GM19239 (cell line): ENCODE results near the gene LHFPL3.
"Not testable (repeated sequence)": the region's sequence is repeated elsewhere in the genome, so short reads cannot be mapped to it uniquely, and the experiment has no call there.

Experiments used
- DNase-seq: peaks from one replicate; pipeline ENCODE4 v3.0.0; 2011; ENCODE audit warnings: low spot score; ENCODE audit not compliant: insufficient read length
- FAIRE-seq: peaks from 2 replicates; lab custom pipeline; 2011; peaks lifted over from hg19 to GRCh38; lab: Jason Lieb, UNC

Gene LHFPL3

DNA sequence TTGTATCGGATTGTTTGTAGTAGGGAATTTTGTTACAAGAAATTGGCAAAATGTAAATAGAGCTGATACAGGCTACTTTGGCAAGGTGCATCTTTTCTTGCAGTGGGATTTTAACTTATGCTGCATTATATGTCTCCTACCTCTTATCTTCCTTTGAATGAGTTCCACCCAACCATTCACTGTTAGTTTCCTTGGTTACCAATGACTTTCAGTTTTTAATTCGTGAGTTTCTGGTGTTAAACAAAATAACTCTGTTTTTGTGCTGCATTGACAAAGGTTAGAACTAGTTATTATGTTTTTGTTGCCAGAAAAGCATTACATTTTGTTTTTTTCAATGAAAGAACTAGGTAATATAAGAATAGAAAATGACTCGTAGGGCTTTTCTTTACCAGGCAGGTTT is 327.2 kb downstream of the LHFPL3 start:
- DNase-seq (no peak), FAIRE-seq (no peak)

DNA sequence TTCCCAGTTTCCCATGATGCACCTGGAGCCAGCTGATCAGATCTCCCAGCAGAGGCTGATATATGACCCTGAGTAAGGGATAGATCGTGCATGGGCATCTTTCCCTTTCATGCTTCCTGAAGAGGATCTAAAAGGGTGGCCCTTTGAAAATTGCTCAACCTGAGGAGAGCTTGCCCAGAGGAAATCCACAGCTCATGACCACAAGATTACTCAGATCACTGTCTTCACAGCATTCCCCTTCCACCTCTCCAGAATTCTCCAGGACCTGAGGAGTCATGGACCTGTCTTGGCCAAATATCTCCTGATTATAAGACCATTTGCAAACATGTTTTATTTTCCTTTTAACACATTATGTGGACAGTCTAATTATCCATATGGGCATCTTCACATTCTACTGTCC is 328.1 kb downstream of the LHFPL3 start:
- DNase-seq (no peak), FAIRE-seq (no peak)

DNA sequence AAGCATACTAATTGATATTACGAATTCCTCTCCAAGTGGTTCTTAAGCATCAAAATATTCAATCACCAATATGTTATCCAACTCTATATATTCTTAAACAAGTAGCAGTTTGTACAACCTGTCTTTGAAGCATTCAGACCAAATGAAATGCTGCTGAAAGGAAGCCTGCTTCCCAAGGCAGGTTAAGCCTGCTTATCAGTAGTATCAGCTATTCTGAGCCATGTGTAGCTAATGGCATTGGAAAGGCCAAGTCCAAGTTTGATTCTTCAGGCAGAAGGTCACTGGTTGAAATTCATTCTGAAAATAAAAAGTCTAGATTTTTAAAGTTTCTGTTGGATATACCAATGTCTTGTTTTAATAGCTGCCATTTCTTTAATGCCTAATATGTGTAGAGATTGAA is 328.7 kb downstream of the LHFPL3 start:
- no peak for FAIRE-seq
- DNase-seq: no peak

DNA sequence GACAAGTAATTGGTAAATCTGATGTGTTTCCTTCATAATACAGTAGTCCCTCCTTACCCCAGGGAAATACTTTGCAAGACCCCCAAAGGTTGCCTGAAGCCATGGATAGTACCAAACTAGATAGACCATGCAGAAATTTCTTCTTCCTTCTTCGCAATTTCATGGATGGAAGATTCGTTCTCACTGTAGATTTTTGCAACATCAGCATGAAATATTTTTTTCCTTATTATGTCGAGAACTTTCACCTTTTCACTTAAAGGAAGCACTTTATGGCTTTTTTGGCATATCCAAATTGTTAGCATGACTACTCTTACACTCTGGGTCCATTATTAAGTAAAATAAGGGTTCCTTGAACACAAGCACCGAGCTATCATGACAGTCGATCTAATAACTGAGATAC is 333.2 kb downstream of the LHFPL3 start:
- FAIRE-seq (no peak), DNase-seq (no peak)

DNA sequence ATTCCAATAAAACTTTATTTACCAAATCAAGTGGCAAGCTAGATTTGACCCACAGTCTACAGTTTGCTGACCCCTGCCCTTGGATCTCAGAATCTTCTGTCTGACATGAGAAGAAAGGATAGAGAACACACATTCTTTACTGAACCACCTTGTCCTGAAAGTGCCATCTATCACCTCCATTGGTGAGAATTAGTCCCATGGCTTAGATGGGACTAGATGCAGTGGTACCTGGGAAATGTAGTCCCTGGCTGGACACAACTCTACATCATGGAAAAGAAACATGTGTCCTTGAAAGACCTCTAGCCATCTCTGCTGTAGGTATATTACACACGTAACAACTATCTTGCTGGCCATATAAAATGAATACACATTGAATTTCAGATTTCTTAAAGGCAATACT is 336.2 kb downstream of the LHFPL3 start:
- DNase-seq: no peak
- FAIRE-seq: no peak

DNA sequence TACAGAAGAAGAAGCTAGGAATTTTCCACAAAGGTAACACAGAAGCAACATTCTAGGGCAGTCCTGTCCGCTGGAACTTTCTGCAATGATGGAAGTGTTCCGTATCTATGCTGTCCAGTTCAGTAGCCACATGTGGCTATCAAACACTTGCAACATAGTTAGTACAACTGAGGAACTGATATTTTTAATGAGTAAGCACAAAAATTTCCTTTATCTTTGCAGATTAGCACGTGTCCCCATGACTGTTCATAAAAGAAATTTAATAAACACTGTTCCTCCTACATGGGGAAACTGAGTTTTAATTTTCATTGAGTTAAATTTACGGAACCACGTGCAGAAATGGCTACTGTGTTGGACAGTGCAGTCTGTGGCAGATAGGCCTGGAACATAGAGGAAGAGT is 349.2 kb downstream of the LHFPL3 start:
- FAIRE-seq (no peak), DNase-seq (no peak)

DNA sequence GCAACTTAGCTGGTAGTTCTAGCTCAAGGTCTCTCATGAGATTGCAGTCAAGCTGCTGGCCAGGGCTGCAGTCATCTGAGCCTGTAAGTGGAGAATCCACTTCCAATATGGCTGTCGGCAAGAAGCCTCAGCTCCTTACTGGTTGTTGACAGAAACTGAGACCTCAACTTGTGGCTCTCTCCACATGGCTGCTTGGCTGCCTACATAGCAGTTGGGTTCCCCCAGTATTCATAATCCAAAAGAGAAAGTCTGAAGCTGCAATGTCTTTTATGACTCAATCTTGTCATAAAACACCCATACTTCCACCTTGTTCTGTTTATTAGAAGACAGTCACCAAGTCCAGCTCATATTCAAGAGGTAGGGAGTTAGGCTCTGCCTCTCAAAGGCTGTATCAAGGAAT is 350.7 kb downstream of the LHFPL3 start:
- no peak for FAIRE-seq
- DNase-seq: no peak

DNA sequence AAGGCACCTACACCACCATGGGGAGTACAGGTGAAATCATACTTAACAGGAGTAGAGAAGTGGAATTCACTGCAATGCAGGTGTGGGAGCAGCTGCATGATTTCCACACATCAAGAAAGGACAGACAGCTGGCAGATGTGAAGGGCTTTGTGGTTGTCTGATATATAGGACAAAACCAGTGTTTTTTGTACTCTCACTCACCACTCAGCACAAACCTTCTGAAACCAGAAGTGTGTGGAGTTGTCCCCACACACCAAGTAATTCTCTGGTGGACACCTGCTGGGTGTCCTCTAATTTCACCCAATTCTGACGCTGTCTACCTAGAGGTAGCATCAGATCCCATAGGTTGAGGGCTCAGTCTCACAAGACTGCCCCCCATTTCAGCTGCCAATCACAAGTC is 357.9 kb downstream of the LHFPL3 start:
- FAIRE-seq (no peak), DNase-seq (no peak)

DNA sequence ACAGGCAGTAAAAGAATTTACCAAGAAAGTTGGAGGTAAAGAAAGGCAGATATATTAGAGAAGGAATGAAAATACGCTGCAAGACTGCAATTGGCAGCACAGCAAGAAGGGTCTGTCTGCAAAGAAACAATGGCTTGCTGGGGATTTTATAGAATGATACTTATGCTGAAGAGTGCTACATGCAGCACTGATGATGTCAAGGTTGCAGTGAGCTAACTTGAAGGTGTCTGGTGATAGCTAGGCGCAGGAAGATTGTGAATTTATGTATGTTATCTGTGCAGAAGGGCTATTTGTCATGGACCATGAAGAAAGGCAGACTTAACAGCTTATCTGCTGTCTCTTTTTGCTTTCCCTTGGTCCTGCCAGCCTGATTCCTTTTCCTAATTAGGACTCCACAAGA is 366.3 kb downstream of the LHFPL3 start:
- FAIRE-seq (no peak), DNase-seq (no peak)

DNA sequence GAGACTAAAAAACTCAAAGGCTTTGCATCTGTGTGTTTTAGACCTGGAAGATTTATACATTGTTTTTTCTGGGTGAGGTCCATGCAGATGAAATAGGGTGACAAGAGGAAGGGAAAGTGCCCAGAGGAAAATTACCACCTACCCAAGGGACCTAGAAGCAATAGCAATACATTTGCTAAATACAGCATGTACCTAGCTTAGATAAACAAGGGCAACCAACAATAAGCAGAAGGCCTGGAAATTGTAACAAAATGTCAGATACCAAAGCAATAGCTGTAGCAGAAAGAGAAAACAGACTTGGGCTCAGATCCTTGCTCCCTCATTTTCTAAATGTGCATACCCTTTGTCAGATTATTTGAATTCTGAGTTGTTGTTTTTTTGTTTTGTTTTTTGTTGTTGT is 367.2 kb downstream of the LHFPL3 start:
- FAIRE-seq (no peak), DNase-seq (no peak)

DNA sequence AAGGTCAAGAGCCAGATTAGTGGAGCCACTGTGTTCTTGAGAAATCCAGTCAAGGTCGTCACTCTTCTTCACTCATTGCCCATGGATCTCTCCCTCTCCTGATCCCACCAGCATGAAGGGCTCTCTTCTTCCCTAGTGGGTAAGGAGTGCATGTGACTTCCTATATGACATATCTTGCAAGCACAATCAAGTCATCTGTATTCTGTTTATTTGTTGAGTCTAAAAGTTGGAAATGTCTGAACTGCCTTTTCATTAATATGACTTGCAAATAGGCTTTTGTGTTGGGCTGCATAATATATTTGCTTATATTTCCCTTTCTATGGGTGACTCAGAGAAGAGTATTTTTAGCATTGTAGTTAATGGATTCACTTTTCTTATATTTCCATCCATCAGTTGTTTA is 371.9 kb downstream of the LHFPL3 start:
- FAIRE-seq (no peak), DNase-seq (no peak)

DNA sequence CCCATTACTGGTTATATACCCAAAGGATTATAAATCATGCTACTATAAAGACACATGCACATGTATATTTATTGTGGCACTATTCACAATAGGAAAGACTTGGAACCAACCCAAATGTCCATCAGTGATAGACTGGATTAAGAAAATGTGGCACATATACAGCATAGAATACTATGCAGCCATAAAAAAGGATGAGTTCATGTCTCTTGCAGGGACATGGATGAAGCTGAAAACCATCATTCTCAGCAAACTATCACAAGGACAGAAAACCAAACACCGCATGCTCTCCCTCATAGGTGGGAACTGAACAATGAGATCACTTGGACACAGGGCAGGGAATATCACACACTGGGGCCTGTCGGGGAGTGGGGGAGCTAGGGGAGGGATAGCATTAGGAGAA is 392.6 kb downstream of the LHFPL3 start:
- not testable (repeated sequence) for DNase-seq, FAIRE-seq

DNA sequence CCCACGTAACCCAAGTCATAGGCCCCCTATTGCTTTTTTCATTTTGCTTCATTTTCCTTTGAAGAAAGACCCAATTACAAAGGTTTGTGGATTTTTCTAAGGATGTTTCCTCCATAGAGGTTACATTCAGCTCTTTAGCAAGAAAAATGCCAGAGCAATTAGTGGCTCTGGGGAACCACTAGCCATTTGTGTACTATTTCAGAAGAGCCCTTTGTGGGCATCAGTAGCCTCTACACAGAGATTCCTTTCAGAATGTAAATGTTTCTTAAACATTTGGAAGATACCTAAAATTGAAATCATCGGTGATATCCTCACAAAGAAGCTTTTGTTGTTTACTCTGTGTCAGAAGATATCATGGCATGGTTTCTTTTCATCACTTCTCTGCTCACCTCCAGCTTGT is 394.6 kb downstream of the LHFPL3 start:
- DNase-seq: no peak
- FAIRE-seq: no peak

DNA sequence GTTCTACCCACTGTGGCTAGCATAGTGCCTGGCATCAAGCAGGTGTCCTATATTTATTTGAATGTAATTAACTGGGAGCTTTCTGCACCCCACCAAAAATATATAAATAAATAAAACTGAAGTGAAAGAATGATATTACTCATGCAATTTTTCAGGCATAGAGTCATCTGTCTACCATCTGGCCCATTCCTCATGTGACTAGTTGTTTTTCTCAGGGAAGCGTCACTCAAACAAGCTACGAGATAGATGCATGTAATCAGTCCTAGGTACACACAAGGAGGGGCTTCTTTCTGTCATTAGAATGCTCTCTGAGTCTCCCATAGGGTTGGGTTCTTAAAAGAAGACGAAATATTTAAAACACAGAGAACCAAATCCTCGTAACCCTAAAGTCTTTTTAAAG is 430.1 kb downstream of the LHFPL3 start:
- DNase-seq (no peak), FAIRE-seq (no peak)

DNA sequence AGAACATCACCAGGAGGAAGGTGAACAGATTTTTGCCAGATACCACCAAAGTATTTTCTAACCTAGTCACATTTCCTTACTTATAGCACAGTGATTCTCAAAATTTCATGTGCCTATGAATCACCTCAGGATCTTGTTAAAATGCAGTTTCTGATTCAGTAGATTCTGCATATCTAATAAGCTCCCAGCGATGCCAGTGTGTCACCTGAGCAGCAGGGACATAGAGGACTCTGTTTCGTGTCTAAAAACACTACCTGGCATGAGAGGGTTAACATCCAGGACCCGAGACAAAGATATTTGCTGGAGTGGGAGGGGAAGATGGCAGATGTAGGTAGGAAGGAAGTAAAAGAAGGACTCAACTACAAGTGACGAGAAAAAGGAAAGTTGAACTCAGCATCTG is 433.5 kb downstream of the LHFPL3 start:
- no peak for DNase-seq
- no peak for FAIRE-seq

DNA sequence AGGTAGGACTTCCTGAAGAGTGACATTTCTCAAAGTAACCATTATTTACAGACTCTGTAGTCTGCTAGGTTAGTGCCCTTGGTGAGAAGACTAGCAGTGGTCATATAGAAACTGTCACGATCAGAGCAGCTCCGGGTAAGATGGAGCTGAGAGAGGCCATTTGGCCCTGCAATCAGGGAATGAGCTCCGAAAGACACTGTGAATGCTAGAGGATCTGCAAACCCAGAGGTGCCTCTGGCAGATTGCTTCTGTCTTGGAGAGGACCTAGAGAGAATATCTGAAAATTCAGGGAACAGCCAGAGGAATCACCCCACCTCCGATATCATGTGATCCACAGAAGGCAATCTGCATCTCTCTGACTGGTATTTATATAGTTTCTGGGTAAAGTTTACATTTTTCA is 438.7 kb downstream of the LHFPL3 start:
- FAIRE-seq: no peak
- DNase-seq: no peak

DNA sequence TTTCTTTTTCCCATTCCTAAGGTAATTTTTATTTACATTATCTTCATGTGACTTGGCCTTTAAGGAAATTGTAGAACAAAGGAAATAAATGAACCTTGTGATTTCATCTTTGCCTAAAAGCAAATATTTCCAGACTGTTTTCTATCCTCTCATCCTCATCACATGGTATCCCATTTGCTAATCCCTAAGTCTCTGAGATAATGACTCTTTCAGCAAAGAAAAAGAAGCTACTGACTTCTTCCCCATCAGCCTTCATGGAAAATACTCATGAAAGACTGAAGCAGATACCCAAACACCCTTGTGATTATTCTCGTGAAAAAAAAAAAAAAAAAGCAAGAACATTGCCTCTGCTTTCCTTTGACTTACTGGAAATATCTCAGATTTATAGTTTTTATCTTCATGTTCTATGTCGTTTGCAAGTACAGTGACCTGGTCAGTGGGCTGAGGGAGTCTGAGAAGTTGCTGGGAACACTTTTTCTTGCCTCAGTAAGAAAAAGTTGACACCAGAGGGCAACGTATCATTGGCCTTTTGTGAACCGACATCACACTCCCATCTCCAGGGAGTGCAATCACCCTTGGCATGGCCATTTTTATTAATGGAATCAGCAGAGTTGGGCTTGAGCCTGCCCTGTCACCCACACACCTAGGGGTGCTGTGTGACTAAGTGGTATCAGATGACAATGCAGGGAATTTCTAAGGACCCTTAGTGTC is 439.6 kb downstream of the LHFPL3 start:
- FAIRE-seq (no peak), DNase-seq (no peak)

DNA sequence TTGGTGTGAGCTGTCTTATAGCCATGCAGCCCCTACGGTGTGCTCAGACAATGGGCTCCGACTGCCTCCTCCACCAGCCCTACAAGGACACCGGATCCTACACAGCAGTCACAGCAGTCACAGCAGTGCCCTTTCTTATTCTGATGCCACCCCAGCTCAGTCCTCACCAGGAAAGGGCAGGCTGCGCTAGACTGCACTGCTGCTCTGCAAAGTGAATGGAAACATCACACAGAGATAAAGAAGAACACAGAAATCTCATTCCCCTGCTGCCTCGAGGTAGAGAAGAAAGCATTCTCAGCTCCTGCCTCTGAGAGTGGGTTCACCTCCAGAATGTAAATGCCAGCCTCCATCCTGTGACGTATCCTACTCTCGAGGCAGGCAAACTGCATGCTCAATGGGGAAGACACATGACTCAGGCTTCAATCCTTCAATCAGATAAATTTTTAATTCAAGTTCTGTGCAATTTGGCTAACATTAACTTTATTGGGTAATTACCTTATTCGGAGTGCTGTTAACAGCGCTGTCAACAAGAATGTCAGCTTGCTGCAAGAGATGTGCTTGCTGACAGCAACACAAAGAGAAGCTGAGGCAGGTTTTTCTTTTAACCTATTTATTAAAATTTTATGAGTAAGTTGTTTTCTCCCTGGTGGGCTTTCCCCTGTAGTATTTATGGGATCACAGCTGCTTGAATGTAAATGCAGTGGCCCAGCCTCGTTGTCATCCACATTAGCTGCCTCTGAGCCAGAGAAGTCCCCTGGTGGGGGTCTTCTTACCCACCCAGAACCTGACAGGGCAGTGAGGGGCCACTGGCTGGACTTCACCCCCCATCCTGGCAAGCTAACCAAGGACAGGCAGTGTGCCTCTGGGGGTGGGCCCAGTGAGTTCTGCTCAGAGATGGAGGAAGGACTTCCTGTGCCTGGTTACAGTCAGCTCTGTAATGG is 444.3 kb downstream of the LHFPL3 start:
- DNase-seq: no peak
- no peak for FAIRE-seq

DNA sequence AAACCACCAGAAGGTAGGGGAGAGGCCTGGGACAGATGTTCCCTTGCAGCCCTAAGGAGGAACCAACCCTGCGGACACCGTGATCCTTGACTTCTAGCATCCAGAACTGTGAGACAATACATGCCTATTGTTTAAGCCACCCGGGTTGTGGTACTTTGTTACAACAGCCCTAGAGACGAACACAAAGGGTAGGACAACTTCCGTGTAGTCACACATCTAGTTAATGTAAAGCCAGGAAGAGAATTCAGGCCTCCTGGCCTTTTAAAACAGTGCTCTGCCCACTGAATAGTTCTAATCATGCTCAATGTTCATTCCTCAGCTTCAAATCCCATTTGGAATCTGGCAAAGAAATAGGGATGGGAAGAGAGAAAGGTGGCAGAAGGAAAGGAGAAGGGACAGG is 445.4 kb downstream of the LHFPL3 start:
- FAIRE-seq: no peak
- DNase-seq: no peak

DNA sequence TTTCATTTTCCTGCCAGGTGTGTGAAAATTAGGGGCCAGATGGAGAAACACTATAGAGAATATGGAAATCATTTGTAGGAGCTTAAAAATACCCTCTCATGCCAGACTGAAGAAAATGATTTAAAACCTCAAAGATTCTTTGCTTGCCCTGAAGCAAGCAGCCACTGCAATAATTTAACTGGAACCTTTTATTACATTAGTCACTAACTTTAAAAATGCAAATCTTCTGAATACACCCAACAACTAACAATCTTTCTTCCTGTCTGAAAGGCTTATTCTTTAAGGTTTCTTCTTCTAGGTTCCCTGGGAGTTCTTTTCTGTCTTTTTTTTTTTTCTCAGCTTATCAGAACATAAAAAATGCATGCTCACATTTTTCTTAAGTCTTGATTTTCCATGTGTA is 447.1 kb downstream of the LHFPL3 start:
- FAIRE-seq: no peak
- DNase-seq: no peak

DNA sequence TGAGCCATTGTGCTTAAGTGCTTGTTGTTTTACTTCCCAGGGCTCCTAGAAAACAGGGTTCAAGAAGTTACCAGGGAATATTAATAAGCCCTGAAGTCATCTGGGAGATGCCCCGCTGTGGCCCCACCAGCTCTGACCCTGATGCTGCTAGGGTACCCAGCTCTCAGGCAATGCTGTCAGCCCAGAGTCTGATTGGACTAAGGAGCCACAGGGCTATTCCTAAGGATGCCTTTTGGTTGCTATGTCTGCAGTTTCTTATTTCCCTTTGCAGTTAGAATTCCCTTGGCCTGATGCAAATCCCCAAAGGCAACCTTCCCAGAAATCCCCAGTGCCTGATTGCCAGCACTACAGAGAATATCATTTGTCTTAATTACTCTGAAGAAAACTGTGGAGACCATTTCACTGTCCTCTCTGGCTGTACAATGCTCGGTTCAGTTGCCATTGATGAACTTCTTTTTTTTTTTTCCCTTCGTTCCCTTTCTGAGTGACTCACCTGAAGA is 448.9 kb downstream of the LHFPL3 start:
- FAIRE-seq: no peak

More for the DNA sequence above, 448.9 kb downstream of the LHFPL3 start:
- no peak for DNase-seq
